Fibroblast of skin of abdomen (primary cell): Measurements from ENCODE around the gene MFRP.

Experiments
- DNase-seq: peaks from one replicate; pipeline ENCODE4 v3.0.0-alpha.2; 2013

MFRP gene

GRCh38 chr11:119337581-119338317 lies 8.8 kb downstream of the MFRP start:
- DNase-seq, result peak; percentile 92

GRCh38 chr11:119336744-119337469 lies 9.6 kb downstream of the MFRP start:
- no peak for DNase-seq

GRCh38 chr11:119335655-119336543 lies 10.6 kb downstream of the MFRP start:
- DNase-seq, result no peak

- DNase-seq, result no peak
Measured at GRCh38 chr11:119335091-119335654, 11.3 kb downstream of the MFRP start.

- DNase-seq, result peak; percentile 98
Measured at GRCh38 chr11:119334174-119334930, 12.2 kb downstream of the MFRP start, which contains the start of gene RNF26. Gene RNF26 (plus strand): TSS chr11:119334527. CDS start chr11:119335123, 596 bp downstream.

GRCh38 chr11:119332111-119332765 lies 14.3 kb downstream of the MFRP start:
- no peak for DNase-seq

- DNase-seq, result no peak
Measured at GRCh38 chr11:119330237-119330636, 16.3 kb downstream of the MFRP start.

GRCh38 chr11:119329320-119329719 lies 17.2 kb downstream of the MFRP start:
- no peak for DNase-seq

- no peak for DNase-seq
Measured at GRCh38 chr11:119324189-119324588, 22.3 kb downstream of the MFRP start.

- DNase-seq, result peak; percentile 67
Measured at GRCh38 chr11:119323532-119324033, 22.9 kb downstream of the MFRP start.

- DNase-seq, result no peak
Measured at GRCh38 chr11:119322921-119323531, 23.5 kb downstream of the MFRP start.

GRCh38 chr11:119322360-119322739 lies 24.2 kb downstream of the MFRP start:
- DNase-seq, result no peak

GRCh38 chr11:119320776-119321524 lies 25.6 kb downstream of the MFRP start:
- DNase-seq, result peak; percentile 81

GRCh38 chr11:119320240-119320775 lies 26.2 kb downstream of the MFRP start:
- peak; percentile 49 for DNase-seq

- DNase-seq, result no peak
Measured at GRCh38 chr11:119319700-119320239, 26.7 kb downstream of the MFRP start.

GRCh38 chr11:119319136-119319699 lies 27.3 kb downstream of the MFRP start:
- DNase-seq, result no peak

- DNase-seq, result peak; percentile 72
Measured at GRCh38 chr11:119318240-119319135, 28.0 kb downstream of the MFRP start.
